WTC11 (cell line): ENCODE measurements around the gene CNTN5. TPM values are rescaled to one million over a fixed set of nuclear protein-coding genes. Genes with fewer than 3 reads are reported as not detected.

Source experiments
- ATAC-seq: fragments of 200-7000 bp; cut with Tn5 transposase; 2 replicates; pipeline ENCODE4 v1.10.0; 2021; ENCODE audit warnings: mild to moderate bottlenecking, moderate library complexity
- CTCF ChIA-PET: fragments of 300-600 bp; sonication (Branson Sonifier 250); formaldehyde crosslinking; loops from one replicate; lab custom pipeline; 2021; ENCODE audit warnings: antibody characterized with exemption; lab: Charles Lee
- POLR2A ChIA-PET: fragments of 350-600 bp; sonication (Branson Sonifier 250); formaldehyde crosslinking; loops from one replicate; lab custom pipeline; 2021; ENCODE audit warnings: antibody characterized with exemption; lab: Charles Lee
- DNase-seq: peaks from one replicate; pipeline ENCODE4 v3.0.0; 2021; ENCODE audit warnings: low spot score
- H3K27ac Mint-ChIP-seq: 2 replicates; pipeline ENCODE4 v1.8.0; 2021; ENCODE audit warnings: mixed read lengths
- H3K27me3 Mint-ChIP-seq: 2 replicates; pipeline ENCODE4 v1.8.0; 2021; ENCODE audit warnings: low read depth, mild to moderate bottlenecking, moderate library complexity, mixed read lengths
- H3K36me3 Mint-ChIP-seq: 2 replicates; pipeline ENCODE4 v1.8.0; 2021; ENCODE audit warnings: mixed read lengths
- H3K4me1 Mint-ChIP-seq: 2 replicates; pipeline ENCODE4 v1.8.0; 2022; ENCODE audit warnings: mixed read lengths
- H3K4me3 Mint-ChIP-seq: 2 replicates; pipeline ENCODE4 v1.8.0; 2021; ENCODE audit warnings: mild to moderate bottlenecking, moderate library complexity, mixed read lengths
- H3K9me3 Mint-ChIP-seq: 2 replicates; pipeline ENCODE4 v1.8.0; 2021; ENCODE audit warnings: mixed read lengths
- ESRRA ChIP-seq: sonication (generic); formaldehyde crosslinking; IDR thresholded peaks from 2 replicates; pipeline ENCODE4 v1.8.1; 2022; ENCODE audit warnings: mild to moderate bottlenecking, missing genetic modification reagents, borderline replicate concordance
- ETV6 ChIP-seq: sonication (generic); formaldehyde crosslinking; IDR thresholded peaks from 2 replicates; pipeline ENCODE4 v1.8.1; 2022; ENCODE audit warnings: mild to moderate bottlenecking, missing genetic modification reagents
- FOXK1 ChIP-seq: sonication (generic); formaldehyde crosslinking; IDR thresholded peaks from 2 replicates; pipeline ENCODE4 v1.8.0; 2022; ENCODE audit warnings: mild to moderate bottlenecking, moderate library complexity, missing genetic modification reagents
- GRHL2 ChIP-seq: fragments of 250-450 bp; sonication (Bioruptor Pico); IDR thresholded peaks from 2 replicates; pipeline ENCODE4 v1.8.0; 2022; ENCODE audit warnings: mild to moderate bottlenecking, moderate library complexity; ENCODE audit not compliant: insufficient replicate concordance, severe bottlenecking
- IRF2 ChIP-seq: sonication (generic); formaldehyde crosslinking; IDR thresholded peaks from 2 replicates; pipeline ENCODE4 v1.8.0; 2022; ENCODE audit warnings: low read depth, missing genetic modification reagents, borderline replicate concordance
- JUN ChIP-seq: sonication (generic); formaldehyde crosslinking; IDR thresholded peaks from 2 replicates; pipeline ENCODE4 v1.8.0; 2023; ENCODE audit warnings: mild to moderate bottlenecking, missing genetic modification reagents
- NFATC4 ChIP-seq: fragments of 250-450 bp; sonication (Bioruptor Pico); IDR thresholded peaks from 2 replicates; pipeline ENCODE4 v1.9.0; 2021; ENCODE audit warnings: mild to moderate bottlenecking
- ZNF317 ChIP-seq: sonication (generic); formaldehyde crosslinking; IDR thresholded peaks from 2 replicates; pipeline ENCODE4 v1.8.1; 2023; ENCODE audit warnings: low read depth, mild to moderate bottlenecking, moderate library complexity, missing genetic modification reagents, borderline replicate concordance
- ZNF416 ChIP-seq: fragments of 250-450 bp; sonication (Bioruptor Pico); IDR thresholded peaks from 2 replicates; pipeline ENCODE4 v1.9.0; 2021; ENCODE audit warnings: mild to moderate bottlenecking, inconsistent platforms
- ZNF671 ChIP-seq: fragments of 250-450 bp; sonication (Bioruptor Pico); IDR thresholded peaks from 2 replicates; pipeline ENCODE4 v1.8.0; 2021; ENCODE audit warnings: mild to moderate bottlenecking
- total RNA-seq: library from RNA; stranded (reverse); gene quantifications from 3 replicates; pipeline ENCODE4 v1.2.3, GENCODE V29; 2021
- TF ChIP-seq, protein P1 (sequence below): sonication (generic); formaldehyde crosslinking; IDR thresholded peaks from 2 replicates; pipeline ENCODE4 v1.8.0; 2023; ENCODE audit warnings: missing genetic modification reagents, mild to moderate bottlenecking, borderline replicate concordance
- TF ChIP-seq, protein P2 (sequence below): fragments of 250-450 bp; sonication (Bioruptor Pico); IDR thresholded peaks from 2 replicates; pipeline ENCODE4 v1.9.0; 2021; ENCODE audit warnings: mild to moderate bottlenecking
- TF ChIP-seq, protein P3 (sequence below): sonication (generic); formaldehyde crosslinking; IDR thresholded peaks from 2 replicates; pipeline ENCODE4 v1.8.1; 2023; ENCODE audit warnings: mild to moderate bottlenecking, missing genetic modification reagents
- TF ChIP-seq, protein P4 (sequence below): sonication (generic); formaldehyde crosslinking; IDR thresholded peaks from 2 replicates; pipeline ENCODE4 v1.8.1; 2022; ENCODE audit warnings: low read depth, mild to moderate bottlenecking, moderate library complexity, missing genetic modification reagents, borderline replicate concordance
- TF ChIP-seq, protein P5 (sequence below): sonication (generic); formaldehyde crosslinking; IDR thresholded peaks from 2 replicates; pipeline ENCODE4 v1.8.1; 2023; ENCODE audit warnings: mild to moderate bottlenecking, missing genetic modification reagents, borderline replicate concordance
- TF ChIP-seq, protein P6 (sequence below): sonication (generic); formaldehyde crosslinking; IDR thresholded peaks from 2 replicates; pipeline ENCODE4 v1.8.1; 2023; ENCODE audit warnings: mild to moderate bottlenecking, missing genetic modification reagents
- TF ChIP-seq, protein P7 (sequence below): sonication (generic); formaldehyde crosslinking; IDR thresholded peaks from 2 replicates; pipeline ENCODE4 v1.8.0; 2022; ENCODE audit warnings: mild to moderate bottlenecking, missing genetic modification reagents

Gene CNTN5
- total RNA-seq, 1 experiment from 2014 or later = 0.07 TPM

DNA sequence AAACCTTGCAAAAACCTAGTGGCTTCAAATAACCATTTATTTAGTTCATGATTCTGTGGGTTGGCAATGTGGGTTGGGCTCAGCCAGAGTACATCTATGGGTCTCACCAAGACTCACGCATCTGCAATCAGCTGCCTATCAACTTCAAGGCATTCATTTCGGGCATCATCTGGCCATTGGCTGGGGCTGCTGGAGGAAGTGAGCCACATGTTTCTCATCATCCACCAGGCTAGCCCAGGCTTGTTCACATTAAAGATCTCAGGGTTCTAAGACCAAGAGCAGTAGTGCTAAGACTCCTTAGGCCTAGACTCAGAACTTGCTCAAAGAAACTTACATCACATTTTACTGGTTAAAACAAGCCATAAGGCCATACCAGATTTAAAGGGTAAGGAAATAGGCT is 1187.5 kb downstream of the CNTN5 start (continued):
- TF ChIP-seq, protein P1, sequence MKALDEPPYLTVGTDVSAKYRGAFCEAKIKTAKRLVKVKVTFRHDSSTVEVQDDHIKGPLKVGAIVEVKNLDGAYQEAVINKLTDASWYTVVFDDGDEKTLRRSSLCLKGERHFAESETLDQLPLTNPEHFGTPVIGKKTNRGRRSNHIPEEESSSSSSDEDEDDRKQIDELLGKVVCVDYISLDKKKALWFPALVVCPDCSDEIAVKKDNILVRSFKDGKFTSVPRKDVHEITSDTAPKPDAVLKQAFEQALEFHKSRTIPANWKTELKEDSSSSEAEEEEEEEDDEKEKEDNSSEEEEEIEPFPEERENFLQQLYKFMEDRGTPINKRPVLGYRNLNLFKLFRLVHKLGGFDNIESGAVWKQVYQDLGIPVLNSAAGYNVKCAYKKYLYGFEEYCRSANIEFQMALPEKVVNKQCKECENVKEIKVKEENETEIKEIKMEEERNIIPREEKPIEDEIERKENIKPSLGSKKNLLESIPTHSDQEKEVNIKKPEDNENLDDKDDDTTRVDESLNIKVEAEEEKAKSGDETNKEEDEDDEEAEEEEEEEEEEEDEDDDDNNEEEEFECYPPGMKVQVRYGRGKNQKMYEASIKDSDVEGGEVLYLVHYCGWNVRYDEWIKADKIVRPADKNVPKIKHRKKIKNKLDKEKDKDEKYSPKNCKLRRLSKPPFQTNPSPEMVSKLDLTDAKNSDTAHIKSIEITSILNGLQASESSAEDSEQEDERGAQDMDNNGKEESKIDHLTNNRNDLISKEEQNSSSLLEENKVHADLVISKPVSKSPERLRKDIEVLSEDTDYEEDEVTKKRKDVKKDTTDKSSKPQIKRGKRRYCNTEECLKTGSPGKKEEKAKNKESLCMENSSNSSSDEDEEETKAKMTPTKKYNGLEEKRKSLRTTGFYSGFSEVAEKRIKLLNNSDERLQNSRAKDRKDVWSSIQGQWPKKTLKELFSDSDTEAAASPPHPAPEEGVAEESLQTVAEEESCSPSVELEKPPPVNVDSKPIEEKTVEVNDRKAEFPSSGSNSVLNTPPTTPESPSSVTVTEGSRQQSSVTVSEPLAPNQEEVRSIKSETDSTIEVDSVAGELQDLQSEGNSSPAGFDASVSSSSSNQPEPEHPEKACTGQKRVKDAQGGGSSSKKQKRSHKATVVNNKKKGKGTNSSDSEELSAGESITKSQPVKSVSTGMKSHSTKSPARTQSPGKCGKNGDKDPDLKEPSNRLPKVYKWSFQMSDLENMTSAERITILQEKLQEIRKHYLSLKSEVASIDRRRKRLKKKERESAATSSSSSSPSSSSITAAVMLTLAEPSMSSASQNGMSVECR (CRISPR knock-in tag) = no peak
- TF ChIP-seq GRHL2 (CRISPR knock-in tag) = no peak
- TF ChIP-seq ZNF671 = no peak
- TF ChIP-seq, protein P2, sequence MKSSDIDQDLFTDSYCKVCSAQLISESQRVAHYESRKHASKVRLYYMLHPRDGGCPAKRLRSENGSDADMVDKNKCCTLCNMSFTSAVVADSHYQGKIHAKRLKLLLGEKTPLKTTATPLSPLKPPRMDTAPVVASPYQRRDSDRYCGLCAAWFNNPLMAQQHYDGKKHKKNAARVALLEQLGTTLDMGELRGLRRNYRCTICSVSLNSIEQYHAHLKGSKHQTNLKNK (CRISPR knock-in tag) = no peak
- TF ChIP-seq, protein P3, sequence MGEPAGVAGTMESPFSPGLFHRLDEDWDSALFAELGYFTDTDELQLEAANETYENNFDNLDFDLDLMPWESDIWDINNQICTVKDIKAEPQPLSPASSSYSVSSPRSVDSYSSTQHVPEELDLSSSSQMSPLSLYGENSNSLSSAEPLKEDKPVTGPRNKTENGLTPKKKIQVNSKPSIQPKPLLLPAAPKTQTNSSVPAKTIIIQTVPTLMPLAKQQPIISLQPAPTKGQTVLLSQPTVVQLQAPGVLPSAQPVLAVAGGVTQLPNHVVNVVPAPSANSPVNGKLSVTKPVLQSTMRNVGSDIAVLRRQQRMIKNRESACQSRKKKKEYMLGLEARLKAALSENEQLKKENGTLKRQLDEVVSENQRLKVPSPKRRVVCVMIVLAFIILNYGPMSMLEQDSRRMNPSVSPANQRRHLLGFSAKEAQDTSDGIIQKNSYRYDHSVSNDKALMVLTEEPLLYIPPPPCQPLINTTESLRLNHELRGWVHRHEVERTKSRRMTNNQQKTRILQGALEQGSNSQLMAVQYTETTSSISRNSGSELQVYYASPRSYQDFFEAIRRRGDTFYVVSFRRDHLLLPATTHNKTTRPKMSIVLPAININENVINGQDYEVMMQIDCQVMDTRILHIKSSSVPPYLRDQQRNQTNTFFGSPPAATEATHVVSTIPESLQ (CRISPR knock-in tag) = no peak
- no peak for TF ChIP-seq NFATC4 (CRISPR knock-in tag)
- TF ChIP-seq ESRRA (CRISPR knock-in tag) = no peak
- TF ChIP-seq ETV6 (CRISPR knock-in tag) = no peak
- TF ChIP-seq, protein P4, sequence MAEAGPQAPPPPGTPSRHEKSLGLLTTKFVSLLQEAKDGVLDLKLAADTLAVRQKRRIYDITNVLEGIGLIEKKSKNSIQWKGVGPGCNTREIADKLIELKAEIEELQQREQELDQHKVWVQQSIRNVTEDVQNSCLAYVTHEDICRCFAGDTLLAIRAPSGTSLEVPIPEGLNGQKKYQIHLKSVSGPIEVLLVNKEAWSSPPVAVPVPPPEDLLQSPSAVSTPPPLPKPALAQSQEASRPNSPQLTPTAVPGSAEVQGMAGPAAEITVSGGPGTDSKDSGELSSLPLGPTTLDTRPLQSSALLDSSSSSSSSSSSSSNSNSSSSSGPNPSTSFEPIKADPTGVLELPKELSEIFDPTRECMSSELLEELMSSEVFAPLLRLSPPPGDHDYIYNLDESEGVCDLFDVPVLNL (CRISPR knock-in tag) = no peak
- TF ChIP-seq, protein P5, sequence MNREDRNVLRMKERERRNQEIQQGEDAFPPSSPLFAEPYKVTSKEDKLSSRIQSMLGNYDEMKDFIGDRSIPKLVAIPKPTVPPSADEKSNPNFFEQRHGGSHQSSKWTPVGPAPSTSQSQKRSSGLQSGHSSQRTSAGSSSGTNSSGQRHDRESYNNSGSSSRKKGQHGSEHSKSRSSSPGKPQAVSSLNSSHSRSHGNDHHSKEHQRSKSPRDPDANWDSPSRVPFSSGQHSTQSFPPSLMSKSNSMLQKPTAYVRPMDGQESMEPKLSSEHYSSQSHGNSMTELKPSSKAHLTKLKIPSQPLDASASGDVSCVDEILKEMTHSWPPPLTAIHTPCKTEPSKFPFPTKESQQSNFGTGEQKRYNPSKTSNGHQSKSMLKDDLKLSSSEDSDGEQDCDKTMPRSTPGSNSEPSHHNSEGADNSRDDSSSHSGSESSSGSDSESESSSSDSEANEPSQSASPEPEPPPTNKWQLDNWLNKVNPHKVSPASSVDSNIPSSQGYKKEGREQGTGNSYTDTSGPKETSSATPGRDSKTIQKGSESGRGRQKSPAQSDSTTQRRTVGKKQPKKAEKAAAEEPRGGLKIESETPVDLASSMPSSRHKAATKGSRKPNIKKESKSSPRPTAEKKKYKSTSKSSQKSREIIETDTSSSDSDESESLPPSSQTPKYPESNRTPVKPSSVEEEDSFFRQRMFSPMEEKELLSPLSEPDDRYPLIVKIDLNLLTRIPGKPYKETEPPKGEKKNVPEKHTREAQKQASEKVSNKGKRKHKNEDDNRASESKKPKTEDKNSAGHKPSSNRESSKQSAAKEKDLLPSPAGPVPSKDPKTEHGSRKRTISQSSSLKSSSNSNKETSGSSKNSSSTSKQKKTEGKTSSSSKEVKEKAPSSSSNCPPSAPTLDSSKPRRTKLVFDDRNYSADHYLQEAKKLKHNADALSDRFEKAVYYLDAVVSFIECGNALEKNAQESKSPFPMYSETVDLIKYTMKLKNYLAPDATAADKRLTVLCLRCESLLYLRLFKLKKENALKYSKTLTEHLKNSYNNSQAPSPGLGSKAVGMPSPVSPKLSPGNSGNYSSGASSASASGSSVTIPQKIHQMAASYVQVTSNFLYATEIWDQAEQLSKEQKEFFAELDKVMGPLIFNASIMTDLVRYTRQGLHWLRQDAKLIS (CRISPR knock-in tag) = no peak
- TF ChIP-seq, protein P6, sequence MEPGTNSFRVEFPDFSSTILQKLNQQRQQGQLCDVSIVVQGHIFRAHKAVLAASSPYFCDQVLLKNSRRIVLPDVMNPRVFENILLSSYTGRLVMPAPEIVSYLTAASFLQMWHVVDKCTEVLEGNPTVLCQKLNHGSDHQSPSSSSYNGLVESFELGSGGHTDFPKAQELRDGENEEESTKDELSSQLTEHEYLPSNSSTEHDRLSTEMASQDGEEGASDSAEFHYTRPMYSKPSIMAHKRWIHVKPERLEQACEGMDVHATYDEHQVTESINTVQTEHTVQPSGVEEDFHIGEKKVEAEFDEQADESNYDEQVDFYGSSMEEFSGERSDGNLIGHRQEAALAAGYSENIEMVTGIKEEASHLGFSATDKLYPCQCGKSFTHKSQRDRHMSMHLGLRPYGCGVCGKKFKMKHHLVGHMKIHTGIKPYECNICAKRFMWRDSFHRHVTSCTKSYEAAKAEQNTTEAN (CRISPR knock-in tag) = no peak
- TF ChIP-seq, all 79 proteins: peak for 0

DNA sequence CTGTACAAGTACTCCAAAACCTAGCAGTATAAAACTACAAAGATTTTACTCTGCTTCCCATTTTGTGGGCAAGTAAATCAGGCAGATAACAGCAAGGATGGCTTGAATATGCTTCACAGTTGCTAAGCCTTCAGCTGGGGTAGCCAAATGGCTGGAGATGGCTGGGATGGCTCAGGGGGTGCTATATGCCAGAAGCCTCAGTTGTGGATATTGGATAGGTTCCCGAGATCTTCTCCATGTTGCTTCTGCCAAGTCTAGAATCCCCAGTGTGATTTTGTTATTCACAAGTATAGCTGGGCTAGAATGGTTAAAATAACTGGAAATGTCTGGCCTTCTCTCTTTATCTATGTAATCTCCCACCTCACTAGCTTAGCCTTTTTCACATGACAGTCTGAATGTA is 1194.0 kb downstream of the CNTN5 start:
- Mint-ChIP-seq H3K36me3 (no peaks in the 10 kb centered on the region), H3K27me3 (no peaks in the 10 kb centered on the region), H3K9me3 (no peaks in the 10 kb centered on the region), H3K4me1 (no peaks in the 10 kb centered on the region), H3K27ac (no peak overlapping the region), H3K4me3 (no peak overlapping the region)
- CTCF ChIA-PET = no interaction called here
- TF ChIP-seq FOXK1 (CRISPR knock-in tag) (no peak), ZNF317 (CRISPR knock-in tag) (no peak), JUN (no peak), IRF2 (no peak), ZNF416 (CRISPR knock-in tag) (no peak)
- TF ChIP-seq, protein P7, sequence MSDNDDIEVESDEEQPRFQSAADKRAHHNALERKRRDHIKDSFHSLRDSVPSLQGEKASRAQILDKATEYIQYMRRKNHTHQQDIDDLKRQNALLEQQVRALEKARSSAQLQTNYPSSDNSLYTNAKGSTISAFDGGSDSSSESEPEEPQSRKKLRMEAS = no peak
- POLR2A ChIA-PET = no interaction called here
- DNase-seq (no peak), ATAC-seq (no peak)
